GM18505 (cell line): Measurements from ENCODE around the gene ANKRD61.
"Not testable (repeated sequence)": the region's sequence is repeated elsewhere in the genome, so short reads cannot be mapped to it uniquely, and the experiment has no call there.

ENCODE experiments used
- ATAC-seq: cut with Tn5 transposase; IDR thresholded peaks from one replicate; pipeline ENCODE4 v1.9.1; 2021; ENCODE audit not compliant: unreplicated experiment
- POLR2A ChIP-seq: IDR thresholded peaks from 4 replicates; pipeline ENCODE4 v1.6.1; 2011; ENCODE audit warnings: borderline replicate concordance; ENCODE audit not compliant: insufficient read depth, insufficient read length; ENCODE audit errors: extremely low read depth

Gene ANKRD61

GRCh38 chr7:6057316-6058129 is 26.3 kb downstream of the ANKRD61 start:
- ATAC-seq, result no peak

GRCh38 chr7:6059941-6060340 is 28.8 kb downstream of the ANKRD61 start:
- ATAC-seq, result not testable (repeated sequence)

More at GRCh38 chr7:6057316-6058129, 26.3 kb downstream of the ANKRD61 start:
- TF ChIP-seq POLR2A, result no peak

GRCh38 chr7:6071406-6071805 is 40.2 kb downstream of the ANKRD61 start:
- ATAC-seq, result peak; percentile 76
- TF ChIP-seq POLR2A, result no peak

GRCh38 chr7:6074612-6075380 is 43.6 kb downstream of the ANKRD61 start:
- no peak for ATAC-seq
- no peak for TF ChIP-seq POLR2A

GRCh38 chr7:6078548-6078947 is 47.4 kb downstream of the ANKRD61 start:
- TF ChIP-seq POLR2A, result no peak
- no peak for ATAC-seq

GRCh38 chr7:6083047-6083446 is 51.9 kb downstream of the ANKRD61 start:
- not testable (repeated sequence) for ATAC-seq
